Hair follicle dermal papilla cell (primary cell): ENCODE results near the gene OR8K1. TPM values are rescaled to one million over a fixed set of nuclear protein-coding genes. Genes with fewer than 3 reads are reported as not detected.

Source experiments
- total RNA-seq: library from RNA; depleted of rRNA; stranded (reverse); fragments of >200 nt; gene quantifications from 2 replicates; pipeline ENCODE4 v1.2.3, GENCODE V29; 2012

The OR8K1 gene
- not detected in 2 replicates for total RNA-seq

GRCh38 chr11:56345739-56346138, at the start of gene OR8K1:
TSS of gene OR8K1 (plus strand) at chr11:56346039. CDS start at chr11:56346039, 0 bp downstream.

GRCh38 chr11:56314844-56315243, 31.0 kb upstream of the OR8K1 start, which contains the start of gene OR8K3:
TSS of gene OR8K3 (plus strand) at chr11:56315144. CDS start at chr11:56318307, 3,163 bp downstream.

GRCh38 chr11:56353991-56354390, 8.2 kb downstream of the OR8K1 start, which contains the start of gene OR8J1:
TSS of gene OR8J1 (plus strand) at chr11:56354291. CDS start at chr11:56360247, 5,956 bp downstream.

GRCh38 chr11:56375324-56375723, 29.5 kb downstream of the OR8K1 start, which contains the start of gene OR8U1:
TSS of gene OR8U1 (plus strand) at chr11:56375624. CDS start at chr11:56375624, 0 bp downstream.

Other genes with a start within 250 kb of the OR8K1 start
- gene OR8H2, start 242.4 kb upstream of the OR8K1 start, total RNA-seq = not detected in 2 replicates
- gene OR8H3, start 223.7 kb upstream of the OR8K1 start, total RNA-seq = not detected in 2 replicates
- gene OR8J3, start 205.8 kb upstream of the OR8K1 start, total RNA-seq = not detected in 2 replicates
- gene OR8K5, start 185.7 kb upstream of the OR8K1 start, total RNA-seq = not detected in 2 replicates
- gene OR5J2, start 169.4 kb upstream of the OR8K1 start, total RNA-seq = not detected in 2 replicates
- gene OR5T2, start 111.8 kb upstream of the OR8K1 start, total RNA-seq = not detected in 2 replicates
- gene OR5T3, start 93.8 kb upstream of the OR8K1 start, total RNA-seq = not detected in 2 replicates
- gene OR5T1, start 71.9 kb upstream of the OR8K1 start, total RNA-seq = not detected in 2 replicates
- not detected in 2 replicates for gene OR8H1, start 53.8 kb upstream of the OR8K1 start, total RNA-seq
- not detected in 2 replicates for gene OR8K3, start 30.9 kb upstream of the OR8K1 start, total RNA-seq
- gene OR8J1, start 8.3 kb downstream of the OR8K1 start, total RNA-seq = not detected in 2 replicates
- not detected in 2 replicates for gene OR8U1, start 29.6 kb downstream of the OR8K1 start, total RNA-seq
- not detected in 2 replicates for gene OR5AL1, start 66.7 kb downstream of the OR8K1 start, total RNA-seq
- gene OR5M3, start 127.3 kb downstream of the OR8K1 start, total RNA-seq = not detected in 2 replicates
- not detected in 2 replicates for gene OR5M8, start 145.3 kb downstream of the OR8K1 start, total RNA-seq
- gene OR5M11, start 197.2 kb downstream of the OR8K1 start, total RNA-seq = not detected in 2 replicates
- not detected in 2 replicates for gene OR5M10, start 231.7 kb downstream of the OR8K1 start, total RNA-seq